IgD-negative memory B cell (primary cell): Measurements from ENCODE around the gene HSPA1L. TPM values are rescaled to one million over a fixed set of nuclear protein-coding genes. Genes with fewer than 3 reads are reported as not detected.
"Not testable (repeated sequence)": the region's sequence is repeated elsewhere in the genome, so short reads cannot be mapped to it uniquely, and the experiment has no call there.

Experiments
- H3K27ac Mint-ChIP-seq, 3 donors: one replicate each; pipeline ENCODE4 v1.8.0; 2020 to 2022; ENCODE audit warnings: mild to moderate bottlenecking in 3 of 3, mixed read lengths in 3 of 3, moderate library complexity in 1 of 3
- H3K27me3 Mint-ChIP-seq: one replicate; pipeline ENCODE4 v1.8.0; 2021; ENCODE audit warnings: mixed read lengths
- H3K36me3 Mint-ChIP-seq: one replicate; pipeline ENCODE4 v1.8.0; 2020; ENCODE audit warnings: mild to moderate bottlenecking, mixed read lengths
- H3K4me1 Mint-ChIP-seq, 3 donors: one replicate each; pipeline ENCODE4 v1.8.0; 2020 to 2022; ENCODE audit warnings: mixed read lengths in 3 of 3, mild to moderate bottlenecking in 1 of 3
- H3K4me3 Mint-ChIP-seq, 4 donors: one replicate each; pipeline ENCODE4 v1.8.0; 2020 to 2022; ENCODE audit warnings: mild to moderate bottlenecking in 4 of 4, mixed read lengths in 4 of 4, moderate library complexity in 3 of 4
- H3K9me3 Mint-ChIP-seq, 3 donors: one replicate each; pipeline ENCODE4 v1.8.0; 2020 to 2021; ENCODE audit warnings: mixed read lengths in 3 of 3, mild to moderate bottlenecking in 1 of 3
- polyA plus RNA-seq: library from polyadenylated mRNA; unstranded; fragments of 300-500 nt; fragmentation: Illumina TruSeq; gene quantifications from one replicate; pipeline ENCODE4 v1.2.3, GENCODE V29; 2021

HSPA1L gene
- polyA plus RNA-seq: 1.2 TPM

GRCh38 chr6:31815025-31815838 is at the start of gene HSPA1L, which contains the start of gene HSPA1A:
HSPA1L (minus strand) TSS chr6:31815283; CDS start chr6:31811972, 3,311 bp downstream.
HSPA1A (plus strand) TSS chr6:31815543; CDS start chr6:31815757, 214 bp downstream.
- H3K27ac Mint-ChIP-seq: peak within 1 kb of the TSS; percentile 91 to 96 (median 93)

GRCh38 chr6:31864818-31865204 is 49.7 kb upstream of the HSPA1L start:
- H3K27me3 Mint-ChIP-seq: no peaks in the 10 kb centered on the region
- H3K9me3 Mint-ChIP-seq: no peaks in the 10 kb centered on the region
- H3K4me1 Mint-ChIP-seq: peaks cover 13 to 17% (median 14%) of the 10 kb centered on the region in 3 donors
- H3K27ac Mint-ChIP-seq: no peak overlapping the region
- H3K4me3 Mint-ChIP-seq: no peak overlapping the region
- peaks cover 2% of the 10 kb centered on the region for H3K36me3 Mint-ChIP-seq

More at GRCh38 chr6:31815025-31815838, at the start of gene HSPA1L, which contains the start of gene HSPA1A:
- Mint-ChIP-seq H3K36me3 (peaks cover 1% of the 10 kb centered on the region), H3K4me3 (peak within 1 kb of the TSS; percentile 92 to 98 (median 94)), H3K4me1 (peaks cover 22 to 27% (median 24%) of the 10 kb centered on the region in 3 donors), H3K27me3 (no peaks in the 10 kb centered on the region), H3K9me3 (no peaks in the 10 kb centered on the region)

- peak overlapping the region; percentile 85 to 97 (median 96) for H3K27ac Mint-ChIP-seq
- peaks cover 13 to 17% (median 14%) of the 10 kb centered on the region in 3 donors for H3K4me1 Mint-ChIP-seq
- H3K4me3 Mint-ChIP-seq: peak overlapping the region; percentile 85 to 98 (median 95)
- not testable (repeated sequence) for H3K9me3 Mint-ChIP-seq, H3K27me3 Mint-ChIP-seq, H3K36me3 Mint-ChIP-seq
Measured at GRCh38 chr6:31864123-31864562, 49.1 kb upstream of the HSPA1L start.

GRCh38 chr6:31862344-31863235 is 47.5 kb upstream of the HSPA1L start, which contains the start of gene NEU1:
NEU1 (minus strand) TSS chr6:31862821; CDS start chr6:31862776, 45 bp downstream.
- Mint-ChIP-seq H3K27me3 (no peaks in the 10 kb centered on the region), H3K4me3 (peak within 1 kb of the TSS; percentile 85 to 98 (median 95)), H3K36me3 (peaks cover 5% of the 10 kb centered on the region), H3K4me1 (peaks cover 13 to 17% (median 14%) of the 10 kb centered on the region in 3 donors), H3K9me3 (no peaks in the 10 kb centered on the region), H3K27ac (peak within 1 kb of the TSS; percentile 85 to 97 (median 96))

- peak overlapping the region; percentile 85 to 98 (median 95) for H3K4me3 Mint-ChIP-seq
Measured at GRCh38 chr6:31861919-31862343, 46.8 kb upstream of the HSPA1L start.

GRCh38 chr6:31861150-31861549 is 46.1 kb upstream of the HSPA1L start:
- H3K4me3 Mint-ChIP-seq: peak overlapping the region in 2 of 4 donors; percentile 85 to 95
- H3K4me1 Mint-ChIP-seq: peaks cover 13 to 17% (median 14%) of the 10 kb centered on the region in 3 donors
- H3K9me3 Mint-ChIP-seq: no peaks in the 10 kb centered on the region
- H3K36me3 Mint-ChIP-seq: peaks cover 5% of the 10 kb centered on the region
- peak overlapping the region in 1 of 3 donors; percentile 85 for H3K27ac Mint-ChIP-seq
- no peaks in the 10 kb centered on the region for H3K27me3 Mint-ChIP-seq

More at GRCh38 chr6:31861919-31862343, 46.8 kb upstream of the HSPA1L start:
- Mint-ChIP-seq H3K27me3 (no peaks in the 10 kb centered on the region), H3K4me1 (peaks cover 13 to 17% (median 14%) of the 10 kb centered on the region in 3 donors), H3K27ac (peak overlapping the region; percentile 85 to 97 (median 96)), H3K36me3 (peaks cover 5% of the 10 kb centered on the region), H3K9me3 (no peaks in the 10 kb centered on the region)

GRCh38 chr6:31860349-31860748 is 45.3 kb upstream of the HSPA1L start:
- H3K4me3 Mint-ChIP-seq: peak overlapping the region in 2 of 4 donors; percentile 49 to 71
- peaks cover 5% of the 10 kb centered on the region for H3K36me3 Mint-ChIP-seq

GRCh38 chr6:31859923-31860322 is 44.8 kb upstream of the HSPA1L start:
- Mint-ChIP-seq H3K4me1 (peaks cover 13 to 17% (median 14%) of the 10 kb centered on the region in 3 donors), H3K27ac (peak overlapping the region in 2 of 3 donors; percentile 40 to 68), H3K9me3 (no peaks in the 10 kb centered on the region), H3K36me3 (peaks cover 5% of the 10 kb centered on the region), H3K4me3 (peak overlapping the region in 2 of 4 donors; percentile 49 to 71), H3K27me3 (no peaks in the 10 kb centered on the region)

More at GRCh38 chr6:31860349-31860748, 45.3 kb upstream of the HSPA1L start:
- H3K4me1 Mint-ChIP-seq: peaks cover 13 to 17% (median 14%) of the 10 kb centered on the region in 3 donors
- peak overlapping the region in 2 of 3 donors; percentile 40 to 68 for H3K27ac Mint-ChIP-seq
- H3K9me3 Mint-ChIP-seq: no peaks in the 10 kb centered on the region
- H3K27me3 Mint-ChIP-seq: no peaks in the 10 kb centered on the region

- H3K27me3 Mint-ChIP-seq: no peaks in the 10 kb centered on the region
- H3K4me3 Mint-ChIP-seq: peak overlapping the region in 1 of 4 donors; percentile 50
- H3K27ac Mint-ChIP-seq: no peak overlapping the region
- peaks cover 5% of the 10 kb centered on the region for H3K36me3 Mint-ChIP-seq
- no peaks in the 10 kb centered on the region for H3K9me3 Mint-ChIP-seq
- peaks cover 10 to 16% (median 11%) of the 10 kb centered on the region in 3 donors for H3K4me1 Mint-ChIP-seq
Measured at GRCh38 chr6:31858707-31859106, 43.6 kb upstream of the HSPA1L start.

GRCh38 chr6:31857774-31858173 is 42.7 kb upstream of the HSPA1L start:
- not testable (repeated sequence) for H3K36me3 Mint-ChIP-seq, H3K27ac Mint-ChIP-seq
- peaks cover 6 to 13% (median 6%) of the 10 kb centered on the region in 3 donors for H3K4me1 Mint-ChIP-seq

GRCh38 chr6:31851980-31852718 is 37.1 kb upstream of the HSPA1L start:
- H3K4me3 Mint-ChIP-seq, H3K27ac Mint-ChIP-seq, H3K4me1 Mint-ChIP-seq, H3K27me3 Mint-ChIP-seq, H3K36me3 Mint-ChIP-seq, H3K9me3 Mint-ChIP-seq: not testable (repeated sequence)

More at GRCh38 chr6:31857774-31858173, 42.7 kb upstream of the HSPA1L start:
- H3K4me3 Mint-ChIP-seq, H3K27me3 Mint-ChIP-seq, H3K9me3 Mint-ChIP-seq: not testable (repeated sequence)

- Mint-ChIP-seq H3K27ac (no peak overlapping the region), H3K4me3 (no peak overlapping the region), H3K4me1 (no peaks in the 10 kb centered on the region), H3K9me3 (no peaks in the 10 kb centered on the region), H3K27me3 (no peaks in the 10 kb centered on the region), H3K36me3 (peaks cover 5% of the 10 kb centered on the region)
Measured at GRCh38 chr6:31851485-31851832, 36.4 kb upstream of the HSPA1L start.

GRCh38 chr6:31850765-31851484 is 35.8 kb upstream of the HSPA1L start:
- no peaks in the 10 kb centered on the region for H3K27me3 Mint-ChIP-seq
- H3K4me1 Mint-ChIP-seq: no peaks in the 10 kb centered on the region
- H3K9me3 Mint-ChIP-seq: no peaks in the 10 kb centered on the region
- H3K36me3 Mint-ChIP-seq: peaks cover 5% of the 10 kb centered on the region
- H3K27ac Mint-ChIP-seq: no peak overlapping the region
- no peak overlapping the region for H3K4me3 Mint-ChIP-seq
